HT1080 (cell line): ENCODE results near the gene PUDP. TPM values are rescaled to one million over a fixed set of nuclear protein-coding genes. Genes with fewer than 3 reads are reported as not detected.
"Not testable (repeated sequence)": the region's sequence is repeated elsewhere in the genome, so short reads cannot be mapped to it uniquely, and the experiment has no call there.

Source experiments
- DNase-seq: peaks from one replicate; pipeline ENCODE4 v3.0.0-alpha.2; 2015; ENCODE audit warnings: low read depth
- polyA plus RNA-seq, 2 experiments: library from polyadenylated mRNA; depleted of rRNA; stranded (reverse); fragments of >200 nt; gene quantifications; 2 replicates each; pipeline ENCODE4 v1.2.3, GENCODE V29; 2015
- total RNA-seq: library from RNA; depleted of rRNA; stranded (reverse); fragments of >200 nt; shearing (Covaris generic); gene quantifications from 2 replicates; pipeline ENCODE4 v1.2.3, GENCODE V29; 2014; rRNA removed

Gene PUDP
- 12.0 and 16.2 TPM in 2 replicates for total RNA-seq
- 28.0 and 31.9 TPM in 2 replicates for polyA plus RNA-seq (2015; cell fraction: cytosol; rRNA removed)
- polyA plus RNA-seq (2015; cell fraction: nucleus; rRNA removed): 14.5 and 17.3 TPM in 2 replicates

DNA sequence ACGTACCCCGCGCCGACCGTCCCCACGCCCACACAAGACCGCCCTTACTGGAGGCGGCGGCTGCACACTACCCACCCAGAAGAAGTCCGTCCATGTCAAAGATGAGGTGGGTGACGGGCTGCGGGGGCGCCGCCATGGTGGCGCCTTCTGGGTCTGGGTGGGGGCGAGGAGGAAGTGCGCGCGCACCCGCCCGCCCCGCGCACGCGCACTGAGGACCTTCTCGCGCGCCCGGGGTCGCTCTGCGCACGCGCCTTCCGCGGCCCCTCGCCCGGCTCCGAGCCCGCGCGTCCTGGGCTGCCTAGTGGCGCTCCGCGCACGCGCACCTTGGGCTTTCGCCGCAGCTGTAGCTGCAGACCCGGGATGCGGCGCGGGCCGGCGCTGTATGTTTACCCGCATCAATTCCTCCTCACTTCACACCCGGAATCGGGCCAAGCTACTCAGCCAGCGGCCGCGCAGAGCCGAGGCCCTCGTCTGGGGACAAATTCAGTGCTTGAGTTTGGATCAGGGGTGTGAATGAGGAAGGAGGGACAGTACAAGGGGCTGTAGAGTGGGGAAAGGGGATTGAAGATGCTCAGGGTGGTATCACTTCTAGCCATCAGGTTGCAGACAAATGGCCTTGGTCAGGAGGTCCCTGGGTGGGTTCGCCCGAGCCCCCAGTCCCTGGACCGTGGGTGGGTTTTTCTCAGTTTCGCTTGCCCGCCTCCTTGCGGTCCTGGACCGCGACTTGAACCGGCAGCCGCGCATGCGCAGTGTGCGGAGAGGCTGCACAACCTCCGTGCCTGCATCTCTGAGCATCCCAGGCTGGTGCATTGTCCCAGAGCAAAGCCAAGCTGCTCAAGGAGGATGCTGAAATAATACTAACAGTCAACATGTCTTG is at the start of gene PUDP:
TSS of gene PUDP (minus strand) at position 176 of the 877 bp plus-strand sequence. CDS start at position 136, 40 bp downstream.
- peak; percentile 71 for DNase-seq

GRCh38 chrX:7194606-7195005 is 46.7 kb upstream of the PUDP start:
- no peak for DNase-seq

- no peak for DNase-seq
Measured at GRCh38 chrX:7192871-7193270, 44.9 kb upstream of the PUDP start.

DNA sequence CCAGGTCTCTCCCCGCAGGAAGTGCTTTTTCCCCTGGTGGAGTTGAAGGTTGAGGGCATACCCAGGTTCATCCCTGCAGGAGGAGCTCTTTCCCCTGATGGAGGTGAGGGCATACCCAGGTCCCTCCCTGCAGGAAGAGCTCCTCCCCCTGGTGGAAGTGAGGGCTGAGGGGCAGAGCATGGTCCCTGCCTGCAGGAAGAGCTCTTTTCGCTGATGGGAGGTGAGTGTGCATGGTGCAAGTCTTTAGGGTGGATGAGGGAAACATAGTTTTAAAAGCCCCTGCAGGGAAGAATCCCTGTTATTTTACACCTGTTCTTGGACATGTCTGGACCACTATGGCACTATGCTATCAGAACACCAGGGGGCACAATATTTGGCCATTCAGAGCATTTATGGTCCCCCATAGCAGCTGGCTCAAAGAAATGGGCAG is 43.7 kb upstream of the PUDP start:
- DNase-seq: no peak

DNA sequence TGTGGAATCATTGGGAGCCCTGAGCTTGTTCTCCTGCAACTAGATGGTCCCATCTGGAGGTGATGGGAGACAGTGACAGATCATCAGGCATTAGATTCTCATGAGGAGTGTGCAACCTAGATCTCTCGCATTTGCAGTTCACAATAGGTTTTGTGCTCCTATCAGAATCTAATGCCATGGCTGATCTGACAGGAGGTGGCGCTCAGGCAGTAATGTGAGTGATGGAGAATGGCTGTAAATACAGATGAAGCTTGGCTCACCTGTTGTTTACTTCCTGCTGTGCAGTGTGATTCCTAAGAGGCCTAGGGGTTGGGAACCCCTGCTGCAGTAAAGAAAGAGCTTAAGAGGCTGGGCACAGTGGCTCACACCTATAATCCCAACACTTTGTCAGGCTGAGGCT is 42.2 kb upstream of the PUDP start:
- no peak for DNase-seq

DNA sequence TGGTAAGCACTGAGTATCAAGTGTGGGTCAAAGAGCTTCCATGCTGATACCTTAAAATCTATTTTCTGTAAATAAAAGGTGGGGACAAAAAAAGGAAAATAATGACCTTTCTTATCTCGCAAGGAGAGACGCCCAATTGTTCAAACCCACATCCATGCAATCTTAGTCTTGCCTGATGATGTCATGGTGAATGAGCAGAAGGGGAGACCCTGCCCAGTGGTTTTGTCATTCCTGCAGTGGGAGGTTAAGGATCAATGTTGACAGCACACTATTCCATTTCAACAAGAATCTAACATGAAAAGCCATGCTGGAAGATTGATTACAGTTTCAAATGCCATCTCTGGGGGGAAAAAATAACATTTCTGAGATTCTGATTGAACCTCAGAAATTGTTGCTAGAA is 40.7 kb upstream of the PUDP start:
- DNase-seq: no peak

DNA sequence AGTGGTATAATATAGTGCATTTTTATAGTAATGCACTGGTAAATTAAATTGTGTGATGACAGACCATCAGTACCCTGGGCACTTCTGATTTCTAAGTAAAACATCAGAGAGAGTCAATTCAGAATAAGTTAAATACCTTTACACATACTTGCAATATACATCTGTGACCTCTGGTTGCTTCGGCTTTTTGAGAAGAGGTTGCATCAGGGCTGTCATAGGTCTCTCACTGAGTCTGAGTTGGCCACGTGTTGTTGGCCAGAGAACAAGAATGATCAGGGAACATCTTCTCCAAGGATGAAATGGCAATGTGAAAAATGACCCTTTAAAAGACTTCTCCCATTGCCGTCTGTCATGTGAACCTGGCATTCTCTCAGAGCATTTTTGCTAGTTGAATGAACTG is 36.9 kb upstream of the PUDP start:
- no peak for DNase-seq

DNA sequence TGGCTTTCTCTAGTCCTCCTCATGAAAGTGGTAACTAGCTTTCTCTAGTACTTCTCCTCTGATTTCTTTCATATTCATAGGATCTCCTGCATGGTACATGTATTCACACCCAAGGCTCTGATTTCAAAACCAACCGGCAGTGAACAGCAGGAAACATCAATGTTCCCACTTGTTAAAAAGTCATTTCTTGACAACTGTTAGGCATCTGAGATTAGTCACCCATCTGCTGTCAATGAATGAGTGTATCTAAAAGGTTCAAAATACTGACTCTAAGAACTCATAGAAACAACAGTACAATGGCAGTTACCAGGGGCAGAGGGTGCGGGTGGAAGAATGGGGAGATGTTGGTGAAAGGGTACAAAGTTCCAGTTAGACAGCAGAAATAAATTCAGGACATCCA is 31.5 kb upstream of the PUDP start:
- no peak for DNase-seq

GRCh38 chrX:7178859-7179258 is 30.9 kb upstream of the PUDP start:
- DNase-seq: not testable (repeated sequence)

DNA sequence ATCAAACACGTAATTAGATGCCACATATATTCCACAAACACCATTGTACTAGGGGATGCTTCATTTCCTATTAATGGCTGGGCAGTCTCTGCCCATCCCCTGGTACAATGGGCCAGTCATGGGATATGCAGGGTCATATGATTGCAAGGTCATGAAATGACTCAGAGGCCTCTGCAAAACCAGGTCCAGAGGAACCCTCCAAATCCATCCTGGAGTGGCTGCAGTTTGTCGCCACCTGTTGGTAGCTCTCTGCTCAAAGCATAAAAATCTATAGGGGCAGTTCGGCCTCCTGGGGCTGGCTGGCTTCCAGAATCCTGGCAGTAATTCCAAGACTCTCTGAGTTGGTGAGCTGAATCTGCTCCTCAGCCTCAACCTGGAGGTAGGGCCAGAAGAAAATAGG is 22.9 kb upstream of the PUDP start:
- DNase-seq: peak; percentile 53

- no peak for DNase-seq
Measured at GRCh38 chrX:7169627-7170026, 21.7 kb upstream of the PUDP start.

- DNase-seq: no peak
Measured at GRCh38 chrX:7168371-7168770, 20.4 kb upstream of the PUDP start.

GRCh38 chrX:7164174-7164573 is 16.2 kb upstream of the PUDP start:
- no peak for DNase-seq

DNA sequence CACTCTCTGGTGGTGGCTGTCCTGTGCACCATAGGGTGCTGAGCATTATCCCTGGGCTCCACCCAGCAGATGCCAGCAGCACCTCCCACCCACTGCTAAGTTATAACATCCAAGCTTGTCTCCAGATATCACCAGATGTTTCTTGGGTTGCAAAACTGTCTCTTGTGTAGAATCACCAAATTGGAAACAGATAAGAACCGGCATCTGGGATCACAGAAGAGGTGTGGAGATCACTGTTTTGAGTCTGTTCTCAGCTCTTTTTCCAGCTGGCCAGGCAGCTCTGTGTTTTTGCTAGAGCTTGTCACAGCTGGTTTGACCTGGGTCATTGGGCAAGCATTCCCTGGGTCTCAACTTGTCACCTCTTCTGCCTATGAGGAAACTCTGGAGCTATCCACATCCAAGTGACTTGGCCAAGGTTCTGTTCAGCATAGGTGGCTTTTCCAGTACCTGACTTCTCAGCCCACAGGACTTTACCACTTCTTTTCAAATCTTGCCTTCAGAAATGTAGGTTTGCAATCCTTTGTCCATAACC is 15.3 kb upstream of the PUDP start:
- DNase-seq: no peak

DNA sequence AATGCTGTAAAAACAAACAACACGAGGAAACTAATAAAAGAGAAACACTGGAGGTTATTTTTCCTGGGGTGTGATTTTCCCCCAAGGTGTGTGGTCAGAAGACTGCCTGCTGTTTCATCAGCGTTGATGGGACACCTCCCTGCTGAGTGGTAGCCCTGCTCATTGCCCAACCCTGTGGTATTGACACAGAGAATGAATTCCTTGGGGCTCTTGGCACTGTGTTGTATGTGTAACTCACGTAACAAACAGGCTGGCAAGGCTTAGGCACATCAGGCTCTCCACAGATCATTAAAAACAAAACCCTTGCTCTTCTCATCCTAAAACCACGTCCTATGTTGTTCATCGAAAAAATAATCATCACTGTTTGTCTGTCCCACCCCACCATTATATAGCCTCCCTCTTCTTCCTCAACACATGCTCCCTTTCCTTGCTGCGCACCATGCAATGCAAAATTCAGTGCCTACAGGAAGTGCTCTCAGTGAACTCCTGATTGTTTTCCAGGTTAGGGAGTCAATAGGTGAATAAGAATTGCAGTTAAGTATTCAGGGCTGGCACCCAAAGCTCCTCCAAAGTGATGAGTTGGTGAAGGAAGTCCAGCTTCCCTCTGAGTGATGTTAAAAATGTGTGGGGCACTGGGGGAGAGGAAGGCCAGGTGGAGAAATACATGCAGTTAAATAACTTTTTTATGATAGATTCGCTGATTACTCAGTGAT is 11.4 kb upstream of the PUDP start:
- peak; percentile 54 for DNase-seq

DNA sequence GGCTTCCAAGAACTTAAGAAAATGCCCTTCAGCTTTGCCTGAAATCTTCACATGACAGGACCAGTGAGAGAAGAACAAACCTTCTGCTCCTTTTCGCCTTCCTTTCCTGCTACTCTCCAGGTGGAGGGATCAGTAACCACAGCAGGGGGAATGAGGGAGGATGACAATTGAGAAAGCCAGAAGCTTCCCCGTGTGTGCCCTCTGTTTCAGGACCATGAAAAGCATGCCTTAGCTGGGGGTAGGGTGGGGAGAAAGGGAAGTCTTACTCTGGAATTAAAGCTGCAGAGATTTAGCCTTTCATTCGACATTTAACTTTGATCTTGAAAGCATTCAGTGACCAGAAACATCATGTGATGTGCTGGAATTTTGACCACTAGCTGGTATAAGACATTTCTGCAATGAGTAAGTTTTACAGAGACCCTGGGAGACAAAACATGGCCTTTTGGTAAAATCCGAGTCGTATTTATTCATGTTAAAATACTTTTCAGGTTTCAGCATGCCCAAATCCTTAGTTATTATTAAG is 10.6 kb upstream of the PUDP start:
- peak; percentile 1 for DNase-seq

DNA sequence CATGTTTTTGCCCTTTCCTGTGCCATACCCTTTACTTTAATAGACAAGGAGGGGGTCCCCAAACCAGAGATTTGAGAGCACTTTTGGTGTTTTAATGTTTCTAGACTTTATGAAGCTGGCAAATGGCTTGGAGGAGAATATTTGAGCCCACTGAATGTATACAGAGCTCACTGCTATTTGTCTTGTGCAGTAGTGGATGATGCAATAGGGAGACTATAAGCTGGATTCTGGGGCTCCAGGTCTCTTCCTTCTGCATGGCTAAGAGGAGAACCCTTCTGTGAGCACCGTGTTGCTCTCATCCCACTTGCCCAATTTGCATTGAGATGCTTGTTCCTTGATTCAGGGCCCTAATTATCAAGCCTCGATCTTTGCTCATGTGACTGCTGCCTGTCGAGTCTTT is 8.9 kb upstream of the PUDP start:
- DNase-seq: no peak

- DNase-seq: no peak
Measured at GRCh38 chrX:7155163-7155562, 7.2 kb upstream of the PUDP start.

GRCh38 chrX:7154041-7154597 is 6.2 kb upstream of the PUDP start:
- no peak for DNase-seq

GRCh38 chrX:7153231-7153630 is 5.3 kb upstream of the PUDP start:
- DNase-seq: no peak

DNA sequence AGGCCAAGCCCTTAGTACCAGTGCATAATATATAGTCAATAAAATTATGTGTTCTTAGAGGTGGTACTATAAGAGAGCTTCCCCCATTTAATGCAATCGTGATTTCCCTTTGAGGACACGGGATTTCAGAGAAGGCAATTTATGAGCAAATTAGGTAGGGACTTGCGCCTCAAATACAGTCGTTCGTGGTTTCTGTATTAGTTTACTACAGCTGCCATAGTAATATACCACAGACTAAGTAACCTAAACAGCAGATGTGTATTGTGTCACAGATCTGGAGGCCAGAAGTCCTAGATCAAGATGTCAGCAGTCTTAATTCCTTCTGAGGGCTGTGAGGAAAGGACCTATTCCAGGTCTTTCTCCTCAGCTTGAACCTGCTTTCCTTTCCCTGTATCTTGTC is 1.5 kb upstream of the PUDP start:
- no peak for DNase-seq
